Activated naive CD4-positive, alpha-beta T cell treated with anti-CD3 and anti-CD28 coated beads, Interleukin-2, amount 10 ng/mL, durations not matched to agents 7 days and 5 days (primary cell): ENCODE measurements around the gene GLMP.

Experiments
- CTCF ChIA-PET: fragments of 350-600 bp; sonication (Branson Sonifier 250); formaldehyde crosslinking; loops from one replicate; lab custom pipeline; 2021; ENCODE audit warnings: antibody characterized with exemption; lab: Charles Lee
- DNase-seq: peaks from one replicate; pipeline ENCODE4 v3.0.0-alpha.2; 2020
- H3K27ac Mint-ChIP-seq: one replicate; pipeline ENCODE4 v1.8.0; 2021; ENCODE audit warnings: mild to moderate bottlenecking, moderate library complexity, mixed read lengths
- H3K27me3 Mint-ChIP-seq: one replicate; pipeline ENCODE4 v1.8.0; 2021; ENCODE audit warnings: mild to moderate bottlenecking, mixed read lengths
- H3K36me3 Mint-ChIP-seq: one replicate; pipeline ENCODE4 v1.8.0; 2021; ENCODE audit warnings: mixed read lengths
- H3K4me1 Mint-ChIP-seq: one replicate; pipeline ENCODE4 v1.8.0; 2021; ENCODE audit warnings: mixed read lengths
- H3K4me3 Mint-ChIP-seq: one replicate; pipeline ENCODE4 v1.8.0; 2021; ENCODE audit warnings: mild to moderate bottlenecking, moderate library complexity, mixed read lengths
- H3K9me3 Mint-ChIP-seq: one replicate; pipeline ENCODE4 v1.8.0; 2021; ENCODE audit warnings: mixed read lengths

Gene GLMP

DNA sequence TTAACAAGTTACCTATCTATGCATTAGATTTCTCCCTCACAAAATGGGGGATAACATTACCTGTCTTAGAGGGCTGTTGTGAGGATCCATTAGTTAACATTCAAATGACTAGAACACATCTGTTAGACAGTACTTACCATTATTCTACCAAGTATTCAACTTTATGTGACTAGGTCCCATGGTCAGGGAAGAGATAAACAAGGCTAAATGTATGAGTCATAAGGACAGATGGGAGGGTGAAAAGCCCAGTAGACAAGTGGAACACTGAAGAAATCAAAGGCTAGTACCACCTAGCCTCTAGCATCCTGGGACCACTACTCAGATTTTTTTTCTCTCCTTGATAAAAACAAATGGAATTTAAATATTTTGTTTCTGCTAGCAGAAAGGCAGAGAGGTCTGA lies 12.6 kb upstream of the GLMP start:
- no peak for DNase-seq
- Mint-ChIP-seq H3K9me3 (no peaks in the 10 kb centered on the region), H3K36me3 (peaks cover 39% of the 10 kb centered on the region), H3K27ac (no peak overlapping the region), H3K4me3 (no peak overlapping the region), H3K4me1 (no peaks in the 10 kb centered on the region), H3K27me3 (no peaks in the 10 kb centered on the region)
- CTCF ChIA-PET, result interaction anchor here (1.4 to 1.7 kb wide), 2 partner anchors 11 to 78 kb away, joined by 3 to 8 read pairs; no protein-coding TSS in a partner anchor

DNA sequence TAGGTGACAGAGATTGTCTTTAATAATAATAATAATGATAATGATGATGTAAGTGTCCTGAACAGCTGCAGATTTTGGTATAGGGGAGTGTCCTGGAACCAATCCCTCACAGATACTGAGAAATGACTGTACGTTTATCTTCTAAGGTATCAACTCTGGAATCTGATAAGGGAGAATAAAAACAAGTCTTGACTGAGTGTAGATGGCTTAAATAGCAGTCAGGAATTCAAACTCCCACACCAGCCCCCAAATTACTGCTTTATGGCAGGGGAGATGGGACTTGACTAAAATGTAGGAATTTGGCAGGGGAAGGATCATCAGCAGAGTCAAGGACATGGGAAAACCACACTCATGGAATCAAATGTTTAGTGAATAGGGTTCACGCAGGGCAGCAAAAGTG lies 9.7 kb upstream of the GLMP start:
- H3K36me3 Mint-ChIP-seq, result peaks cover 26% of the 10 kb centered on the region
- H3K27ac Mint-ChIP-seq, result no peak overlapping the region
- DNase-seq, result no peak
- no peak overlapping the region for H3K4me3 Mint-ChIP-seq
- H3K9me3 Mint-ChIP-seq, result no peaks in the 10 kb centered on the region
- H3K27me3 Mint-ChIP-seq, result no peaks in the 10 kb centered on the region
- CTCF ChIA-PET, result interaction anchor here (2.5 kb wide), 1 partner anchor 14 kb away, joined by 6 read pairs; no protein-coding TSS in a partner anchor
- H3K4me1 Mint-ChIP-seq, result no peaks in the 10 kb centered on the region

DNA sequence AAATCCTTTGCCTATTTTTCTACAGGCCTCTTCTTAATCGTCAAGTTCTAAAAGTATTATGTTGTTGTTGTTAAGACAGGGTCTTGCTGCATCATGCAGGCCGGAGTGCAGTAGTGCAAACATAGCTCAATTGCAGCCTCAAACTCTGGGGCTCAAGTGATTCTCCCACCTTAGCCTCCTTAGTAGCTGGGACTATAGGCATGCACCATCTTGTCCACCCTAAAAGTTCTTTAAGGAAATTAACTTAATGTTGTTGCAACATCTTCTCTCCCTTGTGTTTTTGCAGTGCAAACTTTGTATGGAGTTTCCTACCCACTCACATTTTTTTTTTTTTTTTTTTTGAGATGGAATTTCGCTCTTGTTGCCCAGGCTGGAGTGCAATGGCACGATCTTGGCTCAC lies 7.8 kb upstream of the GLMP start:
- CTCF ChIA-PET, result interaction anchor here (2.5 kb wide), 1 partner anchor 16 kb away, joined by 6 read pairs; no protein-coding TSS in a partner anchor
- H3K4me3 Mint-ChIP-seq, result no peak overlapping the region
- DNase-seq, result no peak
- H3K27me3 Mint-ChIP-seq, result no peaks in the 10 kb centered on the region
- H3K9me3 Mint-ChIP-seq, result no peaks in the 10 kb centered on the region
- H3K4me1 Mint-ChIP-seq, result no peaks in the 10 kb centered on the region
- H3K36me3 Mint-ChIP-seq, result peaks cover 17% of the 10 kb centered on the region
- no peak overlapping the region for H3K27ac Mint-ChIP-seq

- no peak for DNase-seq
- CTCF ChIA-PET, result no interaction called here
These were observed 3.4 kb upstream of the GLMP start, which contains the start of gene VHLL for GRCh38 chr1:156298852-156299357. VHLL (minus strand) TSS chr1:156299307; CDS start chr1:156299189, 118 bp downstream.

GRCh38 chr1:156293895-156294294 lies 1.6 kb downstream of the GLMP start:
- Mint-ChIP-seq H3K27ac (no peak overlapping the region), H3K36me3 (peaks cover 8% of the 10 kb centered on the region), H3K4me3 (no peak overlapping the region), H3K27me3 (no peaks in the 10 kb centered on the region), H3K4me1 (peaks cover 20% of the 10 kb centered on the region), H3K9me3 (no peaks in the 10 kb centered on the region)
- DNase-seq, result no peak
- CTCF ChIA-PET, result interaction anchor here (0.9 to 1.1 kb wide), 2 partner anchors 10 to 163 kb away, joined by 3 read pairs; partner anchors contain the start of gene TMEM79

More at GRCh38 chr1:156298852-156299357, 3.4 kb upstream of the GLMP start, which contains the start of gene VHLL:
- no peak within 1 kb of the TSS for H3K4me3 Mint-ChIP-seq
- H3K9me3 Mint-ChIP-seq, result no peaks in the 10 kb centered on the region
- H3K27ac Mint-ChIP-seq, result no peak within 1 kb of the TSS
- H3K4me1 Mint-ChIP-seq, result peaks cover 17% of the 10 kb centered on the region
- H3K27me3 Mint-ChIP-seq, result no peaks in the 10 kb centered on the region
- H3K36me3 Mint-ChIP-seq, result peaks cover 4% of the 10 kb centered on the region

DNA sequence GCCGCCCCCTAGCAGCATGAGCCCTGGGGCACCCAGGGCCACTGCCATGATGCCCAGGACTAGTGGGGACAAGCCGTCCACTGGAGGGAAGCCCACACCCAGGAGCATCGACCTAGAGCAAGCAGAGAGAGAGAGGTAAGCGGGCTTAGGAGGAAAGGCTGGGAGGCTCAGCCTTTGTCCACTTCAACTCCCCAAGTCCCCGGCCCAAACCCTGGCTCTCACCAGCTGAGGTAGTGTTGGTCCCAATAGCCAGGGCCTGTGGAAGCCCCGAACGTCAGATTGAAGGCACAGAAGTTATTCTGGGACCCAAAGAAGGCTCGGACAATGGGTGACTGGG lies 2.4 kb downstream of the GLMP start:
- CTCF ChIA-PET, result interaction anchor here (0.9 to 1.1 kb wide), 2 partner anchors 10 to 163 kb away, joined by 3 read pairs; partner anchors contain the start of gene TMEM79
- Mint-ChIP-seq H3K9me3 (no peaks in the 10 kb centered on the region), H3K27me3 (no peaks in the 10 kb centered on the region), H3K36me3 (peaks cover 11% of the 10 kb centered on the region), H3K4me1 (peaks cover 20% of the 10 kb centered on the region), H3K4me3 (peak overlapping the region; percentile 12), H3K27ac (no peak overlapping the region)
- no peak for DNase-seq

- Mint-ChIP-seq H3K27ac (no peak overlapping the region), H3K27me3 (no peaks in the 10 kb centered on the region), H3K4me3 (no peak overlapping the region), H3K4me1 (peaks cover 20% of the 10 kb centered on the region), H3K36me3 (peaks cover 11% of the 10 kb centered on the region), H3K9me3 (no peaks in the 10 kb centered on the region)
- CTCF ChIA-PET, result interaction anchor here (1.2 kb wide), 1 partner anchor 28 kb away, joined by 3 read pairs; no protein-coding TSS in a partner anchor
- DNase-seq, result no peak
These were observed 4.0 kb downstream of the GLMP start for GRCh38 chr1:156291226-156292061.

DNA sequence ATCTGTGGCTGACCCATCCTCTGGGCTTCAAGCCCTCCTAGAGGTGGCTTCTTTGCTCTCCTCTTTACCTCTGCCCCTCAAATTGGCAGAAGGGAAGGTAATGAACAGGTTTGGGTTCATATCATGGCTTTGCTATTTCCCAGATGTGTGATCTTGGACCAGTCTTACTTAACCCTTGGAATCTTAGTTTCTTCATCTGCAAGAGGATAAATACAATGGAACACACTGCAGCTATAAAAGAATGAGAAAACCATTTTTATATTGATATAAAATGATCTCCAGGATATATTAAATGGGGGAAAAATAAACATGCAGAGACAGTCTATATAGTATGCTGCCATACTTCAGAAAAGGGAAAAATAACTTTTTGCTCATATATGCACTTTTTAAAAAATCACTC lies 5.6 kb downstream of the GLMP start:
- Mint-ChIP-seq H3K4me1 (peaks cover 10% of the 10 kb centered on the region), H3K36me3 (peaks cover 14% of the 10 kb centered on the region), H3K27ac (no peak overlapping the region), H3K27me3 (no peaks in the 10 kb centered on the region), H3K4me3 (no peak overlapping the region), H3K9me3 (no peaks in the 10 kb centered on the region)
- no peak for DNase-seq
- CTCF ChIA-PET, result no interaction called here

GRCh38 chr1:156286061-156286460 lies 9.4 kb downstream of the GLMP start:
- H3K9me3 Mint-ChIP-seq, result no peaks in the 10 kb centered on the region
- no peak overlapping the region for H3K4me3 Mint-ChIP-seq
- no peak for DNase-seq
- H3K27ac Mint-ChIP-seq, result peak overlapping the region; percentile 42
- H3K4me1 Mint-ChIP-seq, result peaks cover 27% of the 10 kb centered on the region
- H3K27me3 Mint-ChIP-seq, result no peaks in the 10 kb centered on the region
- CTCF ChIA-PET, result interaction anchor here (1.4 kb wide), 1 partner anchor 145 kb away, joined by 3 read pairs; no protein-coding TSS in a partner anchor
- H3K36me3 Mint-ChIP-seq, result peaks cover 11% of the 10 kb centered on the region

- Mint-ChIP-seq H3K9me3 (no peaks in the 10 kb centered on the region), H3K27ac (no peak overlapping the region), H3K36me3 (peaks cover 11% of the 10 kb centered on the region), H3K4me3 (no peak overlapping the region), H3K27me3 (no peaks in the 10 kb centered on the region), H3K4me1 (peaks cover 33% of the 10 kb centered on the region)
- CTCF ChIA-PET, result no interaction called here
- no peak for DNase-seq
These were observed 10.0 kb downstream of the GLMP start for GRCh38 chr1:156285437-156285836.

GRCh38 chr1:156284757-156285156 lies 10.7 kb downstream of the GLMP start:
- no peak for DNase-seq
- Mint-ChIP-seq H3K36me3 (peaks cover 11% of the 10 kb centered on the region), H3K27ac (no peak overlapping the region), H3K4me1 (peaks cover 39% of the 10 kb centered on the region), H3K27me3 (no peaks in the 10 kb centered on the region), H3K9me3 (no peaks in the 10 kb centered on the region), H3K4me3 (no peak overlapping the region)
- CTCF ChIA-PET, result interaction anchor here (1.4 kb wide), 1 partner anchor 34 kb away, joined by 4 read pairs; no protein-coding TSS in a partner anchor

DNA sequence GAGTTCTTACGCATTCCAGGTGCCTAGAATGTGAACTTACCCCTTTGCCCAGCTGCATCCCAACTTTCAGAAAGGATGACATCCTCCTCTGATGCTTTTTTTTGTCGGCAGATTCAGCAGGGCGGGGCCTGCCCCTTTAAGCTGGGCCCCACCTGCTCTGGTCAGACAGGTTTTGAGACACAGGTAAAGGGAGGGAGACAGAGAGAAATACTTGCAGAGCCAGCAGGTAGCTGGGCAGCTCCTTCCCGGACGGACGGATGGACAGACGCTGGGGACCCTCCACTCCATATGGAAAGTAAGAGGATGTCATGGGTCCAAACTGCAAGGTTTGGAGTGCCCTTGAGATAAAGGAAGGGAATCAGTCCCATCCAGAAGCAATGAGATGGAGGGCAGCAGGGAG lies 11.4 kb downstream of the GLMP start, which contains the start of gene TMEM79:
TSS of gene TMEM79 (plus strand) at position 214 of the 400 bp plus-strand sequence. CDS start 902 bp downstream, outside the sequence.
- CTCF ChIA-PET, result interaction anchor here (1.2 to 1.8 kb wide), 4 partner anchors 10 to 187 kb away, joined by 3 to 6 read pairs (median 4); no protein-coding TSS in a partner anchor
- peak within 1 kb of the TSS; percentile 82 for H3K4me3 Mint-ChIP-seq
- H3K36me3 Mint-ChIP-seq, result peaks cover 8% of the 10 kb centered on the region

GRCh38 chr1:156283521-156283920 lies 12.0 kb downstream of the GLMP start:
- Mint-ChIP-seq H3K27me3 (no peaks in the 10 kb centered on the region), H3K9me3 (no peaks in the 10 kb centered on the region), H3K4me1 (peaks cover 39% of the 10 kb centered on the region), H3K27ac (peak overlapping the region; percentile 47), H3K36me3 (peaks cover 8% of the 10 kb centered on the region), H3K4me3 (peak overlapping the region; percentile 82)
- CTCF ChIA-PET, result interaction anchor here (1.2 to 1.8 kb wide), 4 partner anchors 10 to 187 kb away, joined by 3 to 6 read pairs (median 4); no protein-coding TSS in a partner anchor
- DNase-seq, result no peak

More for the DNA sequence above, 11.4 kb downstream of the GLMP start, which contains the start of gene TMEM79:
- Mint-ChIP-seq H3K4me1 (peaks cover 39% of the 10 kb centered on the region), H3K27ac (peak within 1 kb of the TSS; percentile 88), H3K9me3 (no peaks in the 10 kb centered on the region), H3K27me3 (no peaks in the 10 kb centered on the region)
- DNase-seq, result no peak
